HT-29 (cell line): ENCODE measurements around the gene SAMD14. TPM values are rescaled to one million over a fixed set of nuclear protein-coding genes. Genes with fewer than 3 reads are reported as not detected.
"Not testable (repeated sequence)": the region's sequence is repeated elsewhere in the genome, so short reads cannot be mapped to it uniquely, and the experiment has no call there.

Experiments used
- DNase-seq: peaks from one replicate; pipeline ENCODE4 v3.0.0-alpha.2; 2015; ENCODE audit warnings: low spot score
- total RNA-seq: library from RNA; depleted of rRNA; stranded (reverse); fragments of >200 nt; shearing (Covaris generic); gene quantifications from 2 replicates; pipeline ENCODE4 v1.2.3, GENCODE V29; 2014

The SAMD14 gene
- total RNA-seq, 1 experiment from 2014 or later = 3.4 TPM

DNA sequence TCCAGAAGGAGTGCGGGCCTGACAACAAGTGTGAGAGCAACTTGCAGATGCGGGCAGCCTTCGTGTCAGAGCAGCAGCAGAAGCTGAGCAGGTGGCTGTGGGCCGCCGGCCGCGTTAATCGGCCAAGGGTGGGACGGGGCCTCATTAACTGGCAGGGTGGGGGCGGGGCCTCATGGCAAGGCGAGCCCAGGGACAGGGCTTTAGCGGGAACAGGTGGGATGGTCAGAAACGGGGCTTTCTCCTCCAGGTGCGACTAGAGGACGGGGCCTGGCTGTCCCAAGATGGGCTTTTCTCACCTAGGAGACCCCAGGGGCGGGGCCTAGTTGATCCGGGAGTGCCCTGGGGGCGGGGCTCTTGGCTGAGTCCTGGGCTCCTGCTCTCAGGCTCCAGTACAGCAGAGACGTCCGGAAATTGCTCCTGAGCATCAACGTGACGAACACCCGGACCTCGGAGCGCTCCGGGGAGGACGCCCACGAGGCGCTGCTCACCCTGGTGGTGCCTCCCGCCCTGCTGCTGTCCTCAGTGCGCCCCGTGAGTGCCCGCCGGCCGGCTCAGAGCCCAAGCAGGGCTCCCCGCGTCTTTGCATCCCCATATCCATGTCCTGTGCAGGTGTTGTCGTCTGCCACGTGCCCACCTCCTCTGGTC lies 53.2 kb downstream of the SAMD14 start:
- no peak for DNase-seq

DNA sequence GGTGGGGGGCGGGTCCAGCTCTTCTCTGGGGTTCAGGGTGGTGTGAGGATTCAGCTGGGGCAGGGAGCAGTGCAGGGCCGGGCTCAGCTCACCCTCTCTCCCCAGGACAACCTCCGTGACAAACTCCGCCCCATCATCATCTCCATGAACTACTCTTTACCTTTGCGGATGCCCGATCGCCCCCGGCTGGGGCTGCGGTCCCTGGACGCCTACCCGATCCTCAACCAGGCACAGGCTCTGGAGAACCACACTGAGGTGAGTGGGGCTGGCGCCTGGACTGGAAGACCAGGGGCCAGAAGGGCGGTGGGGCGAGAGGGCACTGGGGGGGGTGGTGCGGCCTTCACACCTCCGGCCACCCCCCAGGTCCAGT lies 53.8 kb downstream of the SAMD14 start:
- DNase-seq = no peak

DNA sequence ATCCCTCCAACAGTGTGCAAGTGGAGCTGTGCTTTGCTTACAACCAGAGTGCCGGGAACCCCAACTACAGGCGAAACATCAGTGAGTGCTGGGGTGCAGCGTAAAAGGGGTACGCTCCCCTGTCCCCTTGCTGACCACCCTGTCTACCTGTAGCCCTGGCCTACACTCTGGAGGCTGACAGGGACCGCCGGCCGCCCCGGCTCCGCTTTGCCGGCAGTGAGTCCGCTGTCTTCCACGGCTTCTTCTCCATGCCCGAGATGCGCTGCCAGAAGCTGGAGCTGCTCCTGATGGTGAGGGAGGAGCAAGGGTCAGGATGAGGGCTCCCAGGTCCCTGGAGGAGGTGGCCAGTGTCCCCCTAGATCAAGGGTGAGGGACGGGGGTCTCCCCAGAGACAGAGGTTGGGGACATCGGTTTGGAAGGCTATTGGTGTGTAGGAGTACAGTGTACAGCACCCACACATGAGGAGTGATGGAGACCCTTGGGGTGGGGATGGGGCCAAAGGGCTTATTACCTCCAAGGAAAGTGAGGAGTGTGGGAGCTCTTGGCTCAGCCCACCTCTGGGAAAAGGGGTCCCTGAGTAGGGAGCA lies 54.4 kb downstream of the SAMD14 start:
- DNase-seq = no peak

DNA sequence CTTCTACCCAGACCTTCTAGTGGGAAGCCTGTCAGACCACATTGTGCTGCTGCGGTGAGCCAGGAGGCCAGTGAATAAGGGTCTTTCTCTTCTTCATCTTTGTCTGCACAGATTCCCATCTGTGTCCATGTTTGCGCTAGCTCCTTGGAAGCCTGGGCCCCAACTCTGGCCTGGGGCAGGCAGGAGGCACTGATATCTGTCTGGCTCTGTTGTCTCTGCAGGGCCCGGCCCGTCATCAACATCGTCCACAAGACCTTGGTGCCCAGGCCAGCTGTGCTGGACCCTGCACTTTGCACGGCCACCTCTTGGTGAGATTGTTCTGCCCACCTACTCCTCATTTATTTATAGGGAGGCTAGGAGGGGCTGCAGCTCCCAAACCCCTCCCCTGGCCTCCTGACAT lies 55.7 kb downstream of the SAMD14 start:
- DNase-seq = no peak

DNA sequence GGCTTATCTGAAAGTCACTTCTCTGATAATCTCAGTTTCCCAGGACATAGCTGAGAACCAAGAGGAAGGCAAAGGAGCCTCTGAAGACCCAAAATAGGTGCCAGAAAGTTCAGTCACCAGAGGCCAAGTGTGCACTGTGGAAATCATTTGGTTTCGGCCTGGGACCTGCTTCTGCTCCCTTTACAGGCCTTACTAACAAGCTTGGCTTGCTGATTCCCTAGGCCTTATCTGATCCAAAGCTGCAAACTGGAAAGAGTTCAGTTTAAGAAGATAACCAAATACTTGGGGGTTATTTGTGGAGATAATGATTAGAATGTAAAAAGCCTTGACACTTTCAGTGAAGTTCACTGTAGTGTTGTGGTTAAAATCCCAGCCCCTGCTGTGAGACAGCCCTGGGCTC lies 57.0 kb downstream of the SAMD14 start:
- DNase-seq = no peak

DNA sequence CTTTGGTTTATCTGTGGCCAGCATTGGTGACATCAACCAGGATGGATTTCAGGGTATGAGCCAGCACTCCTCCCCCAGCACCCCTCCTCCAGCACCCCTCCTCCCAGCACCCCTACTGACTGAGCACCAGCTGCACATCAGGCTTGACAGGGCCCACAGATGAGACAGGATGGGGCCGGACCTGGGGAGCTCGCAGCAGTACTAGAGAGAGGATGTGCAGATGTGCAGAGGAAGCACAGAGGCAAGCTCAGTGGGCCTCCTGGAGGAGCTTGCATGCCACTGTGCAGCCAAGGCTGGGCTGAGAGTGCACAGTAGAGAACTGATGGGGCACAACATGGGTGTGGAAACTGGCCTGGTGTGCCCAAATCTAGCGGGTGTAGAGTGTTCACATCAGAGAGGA lies 57.8 kb downstream of the SAMD14 start:
- no peak for DNase-seq

DNA sequence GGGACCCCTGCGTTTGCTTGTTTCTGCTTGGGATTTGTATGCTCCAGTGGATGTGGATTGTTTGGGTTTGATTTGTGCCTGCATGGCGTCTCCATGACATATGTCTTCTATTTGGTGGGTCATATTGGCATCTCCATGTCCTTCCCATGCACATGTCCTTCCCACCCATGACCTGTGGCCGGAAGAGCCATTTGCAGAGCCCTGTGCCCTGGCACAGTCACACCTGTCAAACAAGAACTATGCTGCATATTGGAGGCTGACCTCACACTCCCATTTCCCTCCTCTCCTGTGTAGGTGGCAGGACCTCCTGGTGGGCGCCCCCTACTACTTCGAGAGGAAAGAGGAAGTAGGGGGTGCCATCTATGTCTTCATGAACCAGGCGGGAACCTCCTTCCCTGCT lies 58.3 kb downstream of the SAMD14 start:
- no peak for DNase-seq

DNA sequence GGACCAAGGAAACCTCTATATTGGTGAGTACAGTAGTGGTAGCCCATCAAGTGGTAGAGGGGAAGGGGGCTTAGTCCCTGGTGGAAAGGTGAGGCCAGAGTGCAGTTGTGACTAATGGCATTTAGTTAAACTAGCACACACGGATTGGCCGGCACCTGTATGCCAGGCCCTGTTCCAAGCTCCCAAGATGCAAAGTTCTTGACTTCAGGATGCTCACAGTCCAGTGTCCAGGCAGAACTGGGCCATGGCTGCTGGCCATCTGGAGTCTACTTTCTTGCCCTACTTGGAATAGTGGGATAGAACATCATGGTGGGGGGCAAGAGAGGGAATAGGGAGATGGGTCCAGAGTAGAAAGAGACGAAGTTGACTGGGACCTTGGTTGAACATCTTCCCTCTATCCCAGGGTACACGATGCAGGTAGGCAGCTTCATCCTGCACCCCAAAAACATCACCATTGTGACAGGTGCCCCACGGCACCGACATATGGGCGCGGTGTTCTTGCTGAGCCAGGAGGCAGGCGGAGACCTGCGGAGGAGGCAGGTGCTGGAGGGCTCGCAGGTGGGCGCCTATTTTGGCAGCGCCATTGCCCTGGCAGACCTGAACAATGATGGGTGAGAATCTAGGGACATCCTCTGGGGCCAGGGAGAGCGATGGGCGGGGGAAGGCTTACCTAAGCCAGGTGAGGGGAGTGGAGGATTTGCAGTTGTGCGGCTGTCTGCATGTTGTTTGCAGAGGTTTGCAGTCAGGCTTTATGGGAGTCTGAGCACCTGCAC lies 58.9 kb downstream of the SAMD14 start:
- DNase-seq = no peak

DNA sequence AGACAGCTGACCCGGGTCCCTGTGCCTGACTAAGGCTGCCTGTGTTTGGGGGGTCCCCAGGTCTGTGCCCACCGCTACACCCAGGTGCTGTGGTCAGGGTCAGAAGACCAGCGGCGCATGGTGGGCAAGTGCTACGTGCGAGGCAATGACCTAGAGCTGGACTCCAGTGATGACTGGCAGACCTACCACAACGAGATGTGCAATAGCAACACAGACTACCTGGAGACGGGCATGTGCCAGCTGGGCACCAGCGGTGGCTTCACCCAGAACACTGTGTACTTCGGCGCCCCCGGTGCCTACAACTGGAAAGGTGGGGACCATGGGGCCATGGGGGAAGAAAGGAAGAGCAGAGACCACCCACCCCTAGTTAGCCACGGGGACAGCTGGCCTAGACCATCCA lies 62.0 kb downstream of the SAMD14 start:
- DNase-seq = no peak

DNA sequence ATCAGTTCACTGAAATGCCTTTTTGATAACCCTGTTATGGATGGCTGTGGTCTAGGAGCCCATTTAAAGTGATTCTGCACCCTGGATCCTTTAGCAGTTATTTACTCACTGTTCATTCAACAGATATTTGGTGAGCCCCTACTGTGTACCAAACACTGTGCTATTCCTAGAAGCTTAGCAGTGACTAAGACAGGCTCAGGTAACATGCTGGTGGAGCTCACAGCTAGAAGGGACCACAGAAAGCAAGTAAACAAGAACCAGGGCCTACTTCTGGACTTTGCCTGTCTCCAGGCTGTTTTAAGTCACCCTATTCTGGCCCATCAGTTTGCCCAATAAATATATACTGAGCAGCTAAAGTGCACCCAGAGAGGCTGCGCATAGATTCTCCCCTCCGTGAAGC lies 63.0 kb downstream of the SAMD14 start:
- no peak for DNase-seq

DNA sequence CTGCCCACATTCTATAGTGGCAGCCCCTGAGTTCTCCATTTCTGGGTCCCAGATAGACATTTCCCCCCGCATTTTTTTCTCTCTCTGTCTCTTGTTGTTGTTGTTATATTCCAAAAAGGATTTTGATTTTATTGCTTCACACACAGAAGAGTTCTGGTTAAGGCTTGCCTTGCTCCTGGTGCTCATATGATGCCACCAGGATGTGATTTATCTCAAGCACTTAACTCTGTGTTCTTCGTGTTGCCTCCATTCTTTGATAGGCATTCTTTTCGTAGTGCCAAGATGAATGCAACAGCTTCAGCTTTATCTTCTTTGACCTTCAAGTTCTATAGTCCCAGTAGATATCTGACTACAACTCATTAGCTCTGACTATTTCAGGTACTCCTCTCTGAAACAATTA lies 64.9 kb downstream of the SAMD14 start:
- no peak for DNase-seq

DNA sequence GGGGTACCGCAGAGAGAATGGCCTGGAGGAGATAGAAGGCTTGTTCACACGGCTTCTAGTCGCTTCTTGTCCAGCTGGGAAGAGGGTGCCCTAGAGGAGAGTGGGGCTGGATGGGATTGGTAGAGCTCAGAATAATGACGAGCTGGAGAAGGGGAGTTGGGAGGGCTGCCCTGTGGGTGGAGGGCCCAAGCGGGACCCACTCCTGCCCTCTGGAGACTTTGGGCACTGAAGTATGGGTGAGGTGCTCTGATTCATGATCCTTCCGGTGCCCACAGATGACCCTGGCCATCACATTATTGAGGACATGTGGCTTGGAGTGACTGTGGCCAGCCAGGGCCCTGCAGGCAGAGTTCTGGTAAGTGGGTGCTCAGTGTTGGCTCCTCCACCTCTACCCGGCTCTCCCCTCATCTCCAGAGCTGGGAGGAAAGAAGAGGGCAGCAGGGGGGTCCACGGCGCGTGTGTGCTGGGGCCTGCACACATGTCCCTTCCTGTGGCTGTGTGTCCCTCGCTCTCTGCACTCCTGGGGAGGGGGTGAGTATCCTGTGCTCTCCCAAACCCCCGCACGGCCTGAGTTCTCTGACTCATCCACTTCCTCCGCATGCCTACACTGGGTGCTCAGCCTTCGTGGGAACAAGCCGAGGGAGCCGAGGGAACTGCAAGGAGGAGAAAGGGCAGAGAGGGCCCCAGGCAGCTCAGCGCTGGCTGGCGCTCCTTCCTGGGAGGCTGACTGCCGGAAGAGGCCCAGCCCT lies 65.5 kb downstream of the SAMD14 start:
- peak; percentile 81 for DNase-seq

DNA sequence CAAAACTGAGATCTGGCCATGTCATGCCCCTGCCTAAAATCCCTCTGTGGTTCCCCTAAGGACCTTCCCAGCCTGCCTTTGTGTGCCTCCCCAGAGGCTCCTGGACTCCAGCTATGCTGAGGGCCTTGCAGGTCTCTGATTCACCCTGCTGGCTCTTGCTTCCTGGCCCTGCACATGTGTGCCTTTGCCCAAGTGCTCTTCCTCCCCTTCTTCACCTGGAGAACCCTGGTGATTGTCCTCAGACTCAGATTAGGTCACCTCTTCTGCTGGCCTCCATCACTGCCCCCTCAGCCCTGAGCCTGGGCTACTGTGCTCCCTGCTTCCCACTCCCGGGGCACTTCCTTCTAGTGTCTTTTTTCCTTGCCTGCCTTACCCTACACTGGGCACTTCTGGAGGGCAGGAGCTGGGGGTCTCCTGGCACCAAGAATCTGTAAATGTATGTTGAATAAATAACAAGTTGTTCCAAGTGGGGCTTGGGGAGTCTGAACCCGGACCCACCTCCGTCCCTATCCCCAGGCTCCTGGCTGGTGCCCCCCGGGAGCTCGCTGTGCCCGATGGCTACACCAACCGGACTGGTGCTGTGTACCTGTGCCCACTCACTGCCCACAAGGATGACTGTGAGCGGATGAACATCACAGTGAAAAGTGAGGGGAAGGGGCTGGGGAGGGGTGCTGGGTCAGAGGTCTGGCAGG lies 66.3 kb downstream of the SAMD14 start:
- DNase-seq = no peak

DNA sequence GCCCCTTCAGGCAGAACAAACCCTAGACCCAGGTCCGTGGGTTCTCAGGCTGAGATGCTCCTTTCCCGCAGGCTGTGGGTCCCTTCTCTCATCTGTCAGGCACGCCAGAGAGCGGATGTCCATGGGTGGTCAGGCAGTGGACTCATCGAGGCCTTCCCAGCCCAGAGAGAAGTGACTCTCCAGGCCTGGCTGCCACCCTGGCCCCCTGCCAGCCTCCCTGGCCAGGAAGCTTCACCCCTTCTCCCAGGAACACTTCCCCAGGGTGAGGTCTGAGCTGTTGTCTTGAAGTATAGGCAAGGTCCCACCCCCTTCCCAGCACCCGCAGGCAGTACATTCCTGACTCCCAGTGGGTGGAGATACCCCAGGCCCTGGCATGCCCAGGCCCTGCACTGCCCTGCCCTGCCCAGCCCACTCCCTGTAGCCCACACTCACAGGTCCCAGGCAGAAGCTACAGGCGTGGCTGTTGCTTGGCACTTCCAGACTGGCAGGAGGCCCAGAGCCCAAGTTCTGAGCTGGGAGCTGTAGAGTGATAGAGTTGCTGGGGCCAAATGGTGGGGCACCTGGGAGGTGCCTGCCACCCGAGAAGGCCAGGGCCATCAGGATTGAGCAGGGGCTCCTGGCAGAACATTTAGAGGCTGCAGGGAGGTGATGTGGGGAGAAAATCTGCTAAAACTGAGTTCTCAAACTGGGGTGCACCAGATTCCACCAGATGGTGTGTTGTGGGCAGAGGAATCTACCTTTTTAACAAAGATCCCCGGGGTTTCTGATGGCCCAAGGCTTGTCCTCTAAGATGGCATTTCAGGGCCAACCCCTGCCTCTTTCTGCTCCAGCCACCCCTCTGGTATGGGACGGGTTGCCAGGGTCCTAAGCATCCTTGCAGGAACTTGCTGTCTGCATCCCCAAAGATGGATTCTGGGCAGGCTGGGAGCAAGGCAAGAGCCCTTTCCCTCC lies 67.4 kb downstream of the SAMD14 start:
- peak; percentile 92 for DNase-seq

DNA sequence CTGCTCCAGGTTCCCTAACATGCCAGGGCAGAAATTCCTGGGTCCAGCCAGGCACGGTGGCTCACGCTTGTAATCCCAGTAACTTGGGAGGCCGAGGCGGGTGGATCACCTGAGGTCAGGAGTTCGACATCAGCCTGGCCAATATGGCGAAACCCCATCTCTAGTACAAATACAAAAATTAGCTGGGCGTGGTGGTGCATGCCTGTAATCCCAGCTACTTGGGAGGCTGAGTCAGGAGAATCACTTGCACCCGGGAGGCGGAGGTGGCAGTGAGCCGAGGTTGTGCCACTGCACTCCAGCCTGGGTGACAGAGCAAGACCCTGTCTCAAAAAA lies 68.3 kb downstream of the SAMD14 start:
- not testable (repeated sequence) for DNase-seq

DNA sequence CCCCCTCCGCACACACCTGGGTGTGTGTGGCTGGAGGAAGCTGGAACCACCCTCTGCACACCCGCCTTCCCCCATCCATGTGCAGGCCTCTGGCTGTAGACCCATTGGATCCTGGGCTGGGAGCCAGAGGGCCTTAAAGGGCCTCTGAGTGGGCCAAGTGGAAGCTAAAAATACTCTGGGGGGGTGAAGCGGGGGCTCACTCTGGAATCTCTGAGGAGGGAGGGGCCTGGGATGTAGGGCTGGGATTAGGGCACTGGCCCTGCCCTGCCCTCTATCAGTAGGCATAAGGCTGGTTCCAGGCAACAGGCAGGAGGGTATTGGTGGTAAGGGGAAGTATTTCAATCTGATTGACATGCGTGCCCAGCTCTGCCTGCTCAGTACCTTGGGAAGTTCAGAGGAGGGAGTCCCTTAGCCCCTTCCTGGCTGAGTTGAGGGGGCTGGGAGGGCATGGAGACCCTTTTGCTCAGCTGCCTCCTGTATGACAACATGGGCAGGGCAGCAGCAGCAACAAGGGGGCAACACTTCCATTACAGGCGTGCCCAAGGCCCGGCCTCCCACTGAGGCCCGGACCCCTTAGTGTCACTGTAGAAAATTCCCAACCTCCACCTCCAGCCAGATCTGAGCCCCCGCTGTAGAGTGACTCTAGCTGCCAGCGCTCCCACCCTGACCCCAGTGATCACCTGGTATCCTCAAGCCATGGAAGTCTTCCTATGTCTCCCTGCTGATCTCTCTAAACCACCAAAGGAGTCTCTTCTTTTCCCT lies 68.8 kb downstream of the SAMD14 start:
- DNase-seq = peak; percentile 62
